Measurements from ENCODE around the gene CTSZ.
A peak's percentile ranks its signal among the peaks of the same experiment; 100 is the strongest.
"Not testable (repeated sequence)": the region's sequence is repeated elsewhere in the genome, so short reads cannot be mapped to it uniquely, and the experiment has no call there.

CTSZ gene

DNA sequence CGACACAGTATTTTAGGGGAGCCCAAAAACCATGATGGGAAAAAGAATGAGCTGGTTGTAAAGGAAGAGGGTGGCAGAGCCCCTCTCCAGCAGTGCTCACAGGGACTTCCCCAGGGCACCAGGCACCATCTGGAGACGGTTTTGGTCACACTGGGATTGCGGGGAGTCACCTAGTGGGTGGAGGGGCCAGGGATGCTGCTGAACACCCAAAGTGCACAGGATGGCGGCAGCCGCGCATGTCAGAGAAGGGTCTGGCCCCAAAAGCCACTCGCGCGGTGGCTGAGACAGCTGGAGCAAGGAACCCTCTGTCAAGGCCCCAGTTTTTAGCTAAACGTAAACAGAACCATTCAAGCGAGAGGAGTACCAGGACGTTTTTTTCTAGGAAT, 10.8 kb downstream of the CTSZ start:
- DNase-seq, result no peak

- DNase-seq, result no peak
Measured at GRCh38 chr20:58995461-58996225, 11.4 kb downstream of the CTSZ start.

GRCh38 chr20:58994390-58995159, 12.5 kb downstream of the CTSZ start:
- no peak for DNase-seq

DNA sequence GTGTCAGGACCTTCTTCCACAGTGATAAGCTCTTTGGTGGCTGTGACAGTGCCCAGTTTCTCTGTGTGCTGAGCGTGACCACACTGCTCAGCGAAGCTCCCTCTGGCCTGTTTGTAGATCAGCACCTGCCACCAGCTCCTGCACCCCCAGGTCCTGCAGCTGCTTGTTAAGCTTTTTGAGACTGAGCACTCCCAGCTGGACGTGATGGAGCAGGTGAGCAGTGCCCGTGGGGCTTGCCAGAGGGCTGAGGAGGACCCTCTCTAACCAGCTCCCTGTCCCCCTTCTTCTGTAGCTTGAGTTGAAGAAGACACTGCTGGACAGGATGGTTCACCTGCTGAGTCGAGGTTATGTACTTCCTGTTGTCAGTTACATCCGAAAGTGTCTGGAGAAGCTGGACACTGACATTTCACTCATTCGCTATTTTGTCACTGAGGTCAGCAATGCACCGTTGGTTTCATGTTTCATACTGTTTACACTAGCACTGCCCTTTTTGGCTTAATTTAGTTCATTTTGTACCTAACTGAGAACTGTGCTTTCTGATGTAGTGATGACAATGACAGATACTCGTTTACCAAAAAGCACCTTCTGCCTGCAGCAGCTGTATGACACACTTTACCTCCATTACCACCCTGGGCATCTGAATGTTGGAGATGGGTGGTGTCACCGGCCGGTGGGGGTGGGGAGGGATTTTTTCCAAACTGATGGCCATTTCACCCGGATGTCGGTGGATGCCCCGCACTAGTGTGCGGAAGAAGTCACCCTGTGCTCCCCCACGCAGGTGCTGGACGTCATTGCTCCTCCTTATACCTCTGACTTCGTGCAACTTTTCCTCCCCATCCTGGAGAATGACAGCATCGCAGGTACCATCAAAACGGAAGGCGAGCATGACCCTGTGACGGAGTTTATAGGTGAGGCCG, 13.5 kb downstream of the CTSZ start:
- DNase-seq, result no peak

- no peak for DNase-seq
Measured at GRCh38 chr20:58992911-58993310, 14.1 kb downstream of the CTSZ start.

DNA sequence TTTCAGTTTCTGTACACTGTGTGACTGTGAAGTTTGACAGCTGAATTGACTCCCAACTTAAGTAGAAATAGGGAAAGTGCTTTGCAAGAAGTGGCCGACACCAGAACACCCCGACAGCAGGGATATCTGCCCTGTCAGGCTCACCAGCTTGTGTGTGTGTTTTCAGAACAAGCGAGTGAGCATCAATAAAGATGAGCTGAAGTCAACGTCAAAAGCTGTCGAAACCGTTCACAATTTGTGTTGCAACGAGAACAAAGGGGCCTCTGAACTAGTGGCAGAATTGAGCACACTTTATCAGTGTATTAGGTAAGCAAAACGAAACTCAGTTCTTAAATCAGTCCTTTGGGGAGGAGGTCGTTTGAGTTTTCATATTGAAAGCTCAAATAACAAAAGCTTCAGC, 15.3 kb downstream of the CTSZ start:
- no peak for DNase-seq

DNA sequence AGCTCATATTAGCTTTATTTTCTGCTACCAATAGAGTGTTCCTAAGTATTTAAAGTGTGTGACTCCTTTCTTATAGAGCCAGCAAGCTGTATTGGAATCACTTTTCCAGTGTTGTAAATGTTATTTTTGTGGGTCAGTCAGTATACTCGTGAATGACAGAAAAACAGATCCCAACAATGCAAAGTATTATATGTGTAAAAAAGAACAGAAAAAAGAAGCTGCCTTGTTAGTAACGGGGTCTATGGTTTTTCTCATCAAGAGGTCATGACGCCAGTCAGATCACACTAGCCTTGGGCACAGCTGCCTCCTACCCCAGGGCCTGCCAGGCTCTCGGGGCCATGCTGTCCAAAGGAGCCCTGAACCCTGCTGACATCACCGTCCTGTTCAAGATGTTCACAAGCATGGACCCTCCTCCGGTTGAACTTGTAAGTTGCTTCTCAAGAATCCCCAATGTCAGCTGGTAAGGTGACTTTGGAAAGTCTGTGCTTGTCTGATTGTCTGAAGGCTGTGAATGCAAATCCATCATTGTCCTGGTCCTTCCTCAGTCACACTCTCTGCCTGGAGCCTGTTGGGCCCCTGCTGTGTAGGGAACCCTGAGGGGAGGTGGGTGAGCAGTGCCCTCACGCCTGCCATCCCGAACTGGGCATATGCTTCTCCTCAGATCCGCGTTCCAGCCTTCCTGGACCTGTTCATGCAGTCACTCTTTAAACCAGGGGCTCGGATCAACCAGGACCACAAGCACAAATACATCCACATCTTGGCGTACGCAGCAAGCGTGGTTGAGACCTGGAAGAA, 16.2 kb downstream of the CTSZ start:
- no peak for DNase-seq

DNA sequence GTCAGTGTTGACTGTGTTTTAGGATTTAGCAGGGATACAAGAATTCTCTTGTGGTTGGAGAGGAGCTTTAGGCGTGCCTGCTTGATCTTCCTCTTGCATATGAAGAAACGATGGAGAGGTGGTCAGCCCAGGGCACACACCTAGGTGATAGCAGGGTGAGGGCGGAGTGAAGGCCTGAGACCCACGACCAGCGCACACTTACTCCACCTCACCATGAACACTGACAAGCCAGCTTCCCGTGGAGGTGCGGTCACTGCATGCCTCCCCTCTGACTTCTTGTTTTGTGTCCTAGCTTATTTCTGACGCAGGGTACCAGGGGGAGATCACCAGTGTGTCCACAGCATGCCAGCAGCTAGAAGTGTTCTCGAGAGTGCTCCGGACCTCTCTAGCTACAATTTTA, 17.9 kb downstream of the CTSZ start:
- no peak for DNase-seq

GRCh38 chr20:58988565-58988882, 18.5 kb downstream of the CTSZ start:
- DNase-seq, result no peak

DNA sequence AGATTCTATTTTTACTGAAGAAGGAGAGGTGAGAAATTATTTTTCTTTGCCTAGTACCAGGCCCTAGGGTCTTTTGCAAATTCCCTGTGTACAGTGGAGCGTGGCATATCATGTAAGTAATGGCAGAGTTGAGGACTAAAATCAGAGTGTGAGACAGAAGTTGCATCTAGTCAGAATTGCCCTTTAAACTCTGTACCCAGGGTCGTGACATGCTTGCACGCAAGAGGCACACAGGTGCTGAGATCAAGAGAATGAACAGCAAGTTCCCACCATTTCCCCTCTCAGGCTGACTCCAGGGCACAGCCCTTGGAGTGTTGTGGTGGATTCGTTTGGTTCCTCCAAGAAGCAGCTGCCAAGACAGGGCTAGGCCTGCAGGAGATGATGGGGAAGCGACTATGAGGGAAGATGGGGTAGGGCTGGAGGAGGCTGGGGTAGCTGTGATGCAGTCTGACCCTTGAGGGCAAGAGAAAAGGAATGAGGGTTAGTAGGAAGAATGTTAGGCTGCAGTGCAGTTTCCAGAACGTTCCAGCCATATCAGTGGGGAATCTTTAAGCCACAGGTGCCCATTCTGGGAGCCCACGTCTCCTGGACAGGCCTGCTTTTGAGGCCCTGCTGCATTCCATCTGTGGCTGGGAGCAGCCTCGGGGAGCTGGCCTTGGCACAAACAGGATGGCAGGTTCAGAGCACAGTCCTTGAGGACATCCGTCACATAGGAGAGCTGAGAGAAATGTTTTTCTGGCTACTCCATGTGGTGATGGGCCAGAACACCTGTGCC, 19.1 kb downstream of the CTSZ start:
- no peak for DNase-seq

DNA sequence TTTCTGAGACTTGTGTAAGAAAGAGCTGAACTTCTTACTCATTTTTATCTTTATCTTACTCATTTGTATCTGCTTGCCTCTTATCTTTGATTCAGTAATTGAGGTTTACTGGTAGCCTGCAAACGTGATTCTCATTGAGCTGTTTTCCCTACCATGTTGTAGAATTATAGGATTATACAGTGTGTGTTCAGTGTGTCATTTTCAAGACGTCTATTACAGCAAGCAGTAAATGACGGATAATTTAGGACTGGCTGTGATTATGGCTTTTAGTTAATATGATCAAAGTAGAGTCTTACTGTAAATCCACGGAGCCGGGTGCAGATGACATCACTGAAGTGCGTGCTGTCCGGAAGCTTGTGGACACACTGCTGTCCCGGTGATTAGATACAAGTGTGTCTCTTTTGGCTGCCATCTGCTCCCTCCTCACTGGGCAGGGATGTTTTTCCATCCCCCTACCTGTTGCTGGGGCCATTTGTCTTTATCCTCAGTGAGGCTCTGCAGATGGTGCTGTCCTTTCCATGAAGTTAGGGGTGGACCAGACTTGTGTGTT, 20.0 kb downstream of the CTSZ start:
- no peak for DNase-seq

DNA sequence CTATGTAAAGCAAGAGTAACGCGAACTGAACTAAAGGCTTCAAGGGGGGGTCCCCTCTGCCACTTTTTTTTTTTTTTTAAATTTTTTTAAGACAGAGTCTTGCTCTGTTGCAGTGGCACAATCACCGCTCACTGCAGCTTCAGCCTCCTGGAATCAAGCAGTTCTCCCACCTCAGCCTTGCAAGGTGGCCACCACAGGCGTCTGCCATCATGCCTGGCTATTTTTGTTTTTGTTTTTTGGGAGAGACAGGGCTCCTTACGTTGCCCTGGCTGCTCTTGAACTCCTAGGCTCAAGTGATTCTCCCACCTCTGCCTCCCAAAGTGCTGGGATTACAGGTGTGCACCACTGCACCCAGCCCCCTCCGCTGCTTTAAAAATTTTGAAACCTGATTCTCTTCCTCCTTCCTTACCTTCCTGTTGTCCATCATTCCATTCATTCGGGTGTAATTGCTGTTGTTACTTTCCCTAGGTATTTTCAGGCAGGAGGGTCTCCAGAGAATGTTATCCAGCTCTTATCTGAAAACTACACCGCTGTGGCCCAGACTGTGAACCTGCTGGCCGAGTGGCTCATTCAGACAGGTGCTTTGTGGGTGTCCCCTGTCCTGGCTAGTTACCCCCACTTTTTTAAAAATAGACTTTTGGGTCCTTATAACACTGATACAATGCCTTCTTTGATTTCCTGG, 20.6 kb downstream of the CTSZ start:
- no peak for DNase-seq

- DNase-seq, result no peak
Measured at GRCh38 chr20:58985656-58986055, 21.4 kb downstream of the CTSZ start.

DNA sequence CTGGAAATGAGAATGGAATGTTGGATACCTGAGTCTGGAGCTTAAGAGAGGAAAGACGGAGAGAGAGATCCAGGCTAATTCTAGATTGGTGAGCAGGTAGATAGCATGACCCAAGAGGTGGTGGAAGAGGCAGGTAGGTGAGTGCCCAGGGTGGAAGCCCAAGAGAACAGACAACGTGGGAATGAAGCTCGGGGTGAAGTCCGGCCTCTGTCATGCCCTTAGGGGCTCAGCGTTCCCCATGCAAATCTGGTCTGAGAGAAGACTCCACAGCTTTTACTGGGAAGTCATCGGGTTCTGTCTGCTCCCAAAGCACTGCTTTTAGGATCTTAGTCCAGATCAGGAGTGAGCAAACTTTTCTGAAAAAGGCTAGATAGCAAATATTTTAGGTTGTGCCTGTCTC, 22.4 kb downstream of the CTSZ start:
- no peak for DNase-seq

- DNase-seq, result not testable (repeated sequence)
Measured at GRCh38 chr20:58983115-58983468, 24.0 kb downstream of the CTSZ start.

- no peak for DNase-seq
Measured at GRCh38 chr20:58982406-58983114, 24.5 kb downstream of the CTSZ start.

GRCh38 chr20:58981628-58982364, 25.3 kb downstream of the CTSZ start:
- no peak for DNase-seq

- peak; percentile 83 to 91 for DNase-seq
Measured at GRCh38 chr20:58980711-58981627, 26.1 kb downstream of the CTSZ start, which contains the start of gene NELFCD. NELFCD (plus strand) TSS chr20:58981256; CDS start chr20:58981310, 54 bp downstream.

Measured in inflammatory macrophage (primary cell).